GM19455 (cell line): ENCODE data around the gene UBE2L6.
A peak's percentile ranks its signal among the peaks of the same experiment; 100 is the strongest.
"Not testable (repeated sequence)": the region's sequence is repeated elsewhere in the genome, so short reads cannot be mapped to it uniquely, and the experiment has no call there.

Source experiments
- ATAC-seq: cut with Tn5 transposase; IDR thresholded peaks from one replicate; pipeline ENCODE4 v1.9.1; 2021; ENCODE audit not compliant: unreplicated experiment

Gene UBE2L6

DNA sequence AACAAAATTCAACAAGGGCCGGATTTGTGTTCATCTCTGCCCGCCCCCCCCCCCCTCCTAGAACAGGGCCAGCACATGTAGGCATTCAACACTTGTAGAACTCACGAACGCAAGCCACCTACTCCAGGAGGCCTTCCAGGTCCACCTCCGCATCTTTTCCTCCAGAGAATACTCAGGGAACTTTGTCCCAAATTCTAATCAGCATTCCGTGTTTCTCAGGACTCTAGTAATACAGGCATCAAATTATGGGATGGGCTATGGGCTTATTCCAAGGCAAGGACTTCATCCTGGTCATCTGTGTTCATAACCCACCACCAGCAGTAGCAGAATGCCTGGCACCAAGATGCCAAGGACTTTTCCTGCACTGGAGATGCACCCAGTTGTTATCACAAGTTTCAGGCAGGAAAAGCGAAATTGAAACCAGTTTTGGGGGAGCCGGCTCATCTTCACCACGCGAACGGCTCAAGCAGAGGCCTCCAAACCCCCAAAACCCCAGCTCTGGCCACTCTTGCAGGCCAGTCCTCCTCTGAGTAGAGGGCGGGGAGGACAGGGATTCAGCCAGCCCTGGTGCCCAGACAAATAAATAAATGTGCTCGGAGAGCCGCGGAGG lies 462 bp downstream of the UBE2L6 start:
- ATAC-seq: peak; percentile 3

DNA sequence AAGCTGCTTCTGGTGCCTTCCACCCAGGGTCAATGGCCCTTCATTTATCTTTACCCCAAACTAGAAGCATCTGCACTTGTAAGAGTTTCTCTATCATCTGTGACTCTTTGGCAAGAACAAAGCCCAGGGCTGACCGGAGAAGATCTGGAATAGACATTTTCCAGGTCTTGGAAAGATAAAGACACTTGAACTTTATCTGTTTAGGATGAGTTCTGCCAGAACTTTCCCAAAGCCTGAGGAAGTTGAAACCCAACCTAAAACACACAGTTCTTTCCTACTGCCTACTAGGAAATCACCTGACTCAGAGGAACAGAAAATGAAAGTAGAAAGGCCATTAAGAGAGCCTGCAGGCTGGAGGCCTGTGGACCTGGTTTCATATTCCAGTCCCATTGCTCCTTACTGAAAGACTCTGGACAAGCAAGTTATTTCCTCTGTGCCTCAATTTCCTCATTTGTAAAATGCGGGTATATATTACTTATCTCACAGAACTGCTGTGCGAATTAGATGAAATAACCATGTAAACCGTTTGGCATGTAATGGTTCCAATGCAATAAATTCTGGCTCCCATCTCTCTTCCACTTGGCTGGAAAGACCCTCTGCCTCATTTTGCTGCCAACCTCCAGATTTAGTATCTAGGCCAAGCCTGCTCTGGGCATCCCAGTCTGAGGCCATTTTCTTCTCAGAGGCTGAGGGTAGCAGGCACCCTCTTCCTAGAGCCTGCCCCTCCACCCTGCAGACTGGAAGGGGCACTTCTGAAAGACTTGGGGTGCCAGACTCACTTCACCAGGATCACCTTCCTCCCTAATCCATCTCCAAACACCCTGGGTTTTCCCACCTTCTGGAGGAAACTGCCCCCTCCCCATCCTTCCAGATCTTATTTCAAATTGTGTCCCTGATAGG lies 1.2 kb downstream of the UBE2L6 start:
- ATAC-seq: peak; percentile 67

DNA sequence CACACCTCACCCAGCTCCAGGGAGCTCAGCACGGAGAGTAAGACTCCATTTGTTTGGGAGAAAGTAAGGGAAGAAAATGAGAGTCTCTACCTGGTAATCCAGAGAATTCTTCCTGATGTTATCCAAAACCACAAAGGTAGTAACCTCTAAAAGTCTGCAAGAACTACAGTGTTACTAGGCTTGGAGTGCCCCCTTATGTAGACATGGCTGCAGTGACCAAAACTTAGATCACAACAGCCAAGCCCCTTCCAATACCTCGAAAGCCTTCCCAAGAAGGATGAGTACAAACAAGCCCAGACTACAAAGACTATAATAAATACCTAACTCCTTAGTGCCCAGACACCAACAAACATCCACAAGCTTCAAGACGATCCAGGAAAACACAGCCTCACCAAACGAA lies 4.9 kb downstream of the UBE2L6 start:
- ATAC-seq: no peak

DNA sequence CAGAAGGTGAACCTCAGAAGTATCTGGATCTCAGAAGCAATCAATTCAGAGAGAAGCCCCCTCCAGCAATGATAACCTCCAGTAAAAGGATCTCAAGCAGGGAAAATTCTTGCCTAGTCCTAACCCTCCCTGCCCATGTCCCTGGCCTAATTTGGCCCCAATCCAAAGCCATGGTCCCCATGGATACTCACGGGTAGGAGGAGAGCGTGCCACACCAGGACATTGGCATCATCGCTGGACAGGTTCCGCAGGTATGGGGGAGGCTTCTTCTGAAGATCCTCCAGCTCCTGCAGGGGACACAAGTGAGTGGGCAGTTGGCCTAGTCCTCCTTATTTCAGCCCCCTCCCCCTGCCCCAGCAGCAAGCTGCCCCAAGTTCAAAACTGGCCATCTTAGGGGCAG lies 7.3 kb downstream of the UBE2L6 start:
- ATAC-seq: no peak

DNA sequence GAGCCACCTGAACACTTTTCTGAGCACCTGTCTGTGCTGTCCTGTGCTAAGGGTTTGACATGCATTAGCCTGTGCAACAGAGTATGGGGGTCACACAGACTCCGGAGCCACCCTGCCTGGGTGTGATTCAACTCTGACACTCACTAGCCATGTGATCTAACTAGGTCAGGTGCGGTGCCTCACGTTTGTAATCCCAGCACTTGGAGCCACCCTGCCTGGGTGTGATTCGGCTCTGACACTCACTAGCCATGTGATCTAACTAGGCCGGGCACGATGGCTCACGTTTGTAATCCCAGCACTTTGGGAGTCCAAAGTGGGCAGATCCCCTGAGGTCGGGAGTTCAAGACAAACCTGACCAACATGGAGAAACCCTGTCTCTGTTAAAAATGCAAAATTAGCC lies 11.4 kb downstream of the UBE2L6 start:
- ATAC-seq: no peak

DNA sequence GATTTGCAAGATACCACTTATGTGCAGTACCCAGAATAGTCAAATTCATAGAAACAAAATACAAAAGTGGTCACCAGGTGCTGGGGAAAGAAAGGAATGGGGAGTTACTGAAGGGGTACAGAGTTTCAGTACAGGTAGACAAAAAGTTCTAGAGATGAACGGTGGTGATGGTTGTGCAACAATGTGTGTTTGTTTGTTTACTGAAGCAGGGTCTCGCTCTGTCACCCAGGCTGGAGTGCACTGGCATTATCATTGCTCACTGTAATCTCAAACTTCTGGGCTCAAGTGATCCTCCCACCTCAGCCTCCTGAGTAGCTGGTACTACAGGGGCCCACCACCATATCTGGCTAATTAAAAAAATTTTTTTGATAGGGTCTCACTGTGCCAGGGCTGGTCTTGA lies 12.1 kb downstream of the UBE2L6 start:
- no peak for ATAC-seq

DNA sequence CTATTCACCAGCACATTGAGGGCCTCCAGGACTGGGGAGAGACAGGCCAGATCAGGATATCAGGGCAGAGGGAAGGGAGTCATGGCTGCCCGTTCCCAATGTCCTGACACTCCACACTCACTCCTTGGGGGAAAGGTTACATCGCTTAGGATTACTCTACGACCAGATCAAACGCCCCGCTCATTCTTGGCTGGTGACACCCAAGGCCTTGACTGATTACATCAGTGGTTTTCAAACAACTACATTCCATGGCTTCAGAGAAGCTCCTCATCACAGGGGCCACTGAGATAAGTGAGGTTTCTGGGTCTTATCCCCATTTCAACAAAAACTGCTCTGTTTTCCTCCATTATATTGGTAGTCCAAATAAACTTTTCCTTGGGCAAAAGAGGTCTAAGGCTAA lies 15.0 kb downstream of the UBE2L6 start:
- ATAC-seq: no peak

DNA sequence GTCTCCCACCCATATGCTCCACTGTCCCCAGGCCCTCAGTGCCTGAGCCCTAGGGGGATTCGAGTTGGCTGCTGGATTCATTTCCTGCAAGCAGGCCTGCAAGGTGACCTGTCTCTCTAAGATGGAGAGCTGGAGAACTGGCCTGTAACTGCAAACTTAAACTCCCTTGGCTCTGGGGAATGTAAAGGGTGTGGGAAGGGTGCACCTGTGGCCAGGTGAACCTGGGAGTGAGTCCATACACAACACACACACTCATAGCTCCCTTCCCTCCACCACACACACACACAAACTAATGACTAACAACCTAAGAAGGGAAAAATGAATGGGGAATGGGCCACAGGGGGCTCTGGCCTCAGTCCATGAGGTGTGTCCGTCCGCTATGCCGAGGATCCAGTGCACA lies 15.5 kb downstream of the UBE2L6 start:
- no peak for ATAC-seq

DNA sequence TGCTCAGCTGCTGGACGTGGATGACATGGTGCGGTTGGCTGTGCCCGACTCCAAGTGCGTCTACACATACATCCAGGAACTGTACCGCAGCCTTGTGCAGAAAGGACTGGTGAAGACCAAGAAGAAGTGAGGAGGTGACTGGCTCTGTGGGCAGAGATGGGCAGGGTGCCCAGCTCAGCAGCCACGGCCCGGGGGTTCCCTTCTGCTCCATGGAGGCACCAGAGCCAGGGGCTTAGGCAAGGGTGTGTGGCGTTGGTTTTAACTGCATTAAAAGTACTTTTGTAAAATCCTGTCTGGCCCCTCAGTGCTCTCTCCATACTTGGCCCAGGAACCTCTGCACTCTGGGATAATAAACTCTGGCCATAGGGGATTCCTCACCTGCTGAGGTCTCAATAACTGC lies 17.5 kb downstream of the UBE2L6 start:
- ATAC-seq: no peak

DNA sequence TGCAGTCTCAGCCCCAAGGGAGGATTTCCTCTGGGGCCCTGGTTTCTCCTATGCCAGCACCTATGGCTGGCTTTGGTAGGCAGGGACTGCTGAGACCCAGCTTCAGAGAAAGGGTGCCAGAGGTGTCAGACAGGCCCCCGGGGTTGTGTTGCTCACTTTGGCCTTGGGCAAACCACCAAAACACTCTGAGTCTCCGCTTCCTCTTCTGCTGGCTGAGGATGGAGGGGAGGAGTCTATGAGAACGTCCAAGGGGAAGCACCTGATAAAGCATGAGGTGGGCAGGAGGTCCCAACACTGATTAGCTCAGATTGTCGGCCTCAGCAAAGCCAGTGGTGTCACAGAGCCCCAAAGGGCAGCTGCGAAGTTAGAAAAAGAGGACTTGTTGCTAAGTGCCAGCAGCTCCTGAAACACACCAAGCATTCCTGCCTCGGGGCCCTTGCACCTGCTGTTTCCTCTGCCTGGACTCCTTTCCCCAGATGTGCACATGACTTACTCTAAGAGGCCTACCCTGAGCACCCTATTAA lies 19.6 kb downstream of the UBE2L6 start:
- ATAC-seq: peak; percentile 73

DNA sequence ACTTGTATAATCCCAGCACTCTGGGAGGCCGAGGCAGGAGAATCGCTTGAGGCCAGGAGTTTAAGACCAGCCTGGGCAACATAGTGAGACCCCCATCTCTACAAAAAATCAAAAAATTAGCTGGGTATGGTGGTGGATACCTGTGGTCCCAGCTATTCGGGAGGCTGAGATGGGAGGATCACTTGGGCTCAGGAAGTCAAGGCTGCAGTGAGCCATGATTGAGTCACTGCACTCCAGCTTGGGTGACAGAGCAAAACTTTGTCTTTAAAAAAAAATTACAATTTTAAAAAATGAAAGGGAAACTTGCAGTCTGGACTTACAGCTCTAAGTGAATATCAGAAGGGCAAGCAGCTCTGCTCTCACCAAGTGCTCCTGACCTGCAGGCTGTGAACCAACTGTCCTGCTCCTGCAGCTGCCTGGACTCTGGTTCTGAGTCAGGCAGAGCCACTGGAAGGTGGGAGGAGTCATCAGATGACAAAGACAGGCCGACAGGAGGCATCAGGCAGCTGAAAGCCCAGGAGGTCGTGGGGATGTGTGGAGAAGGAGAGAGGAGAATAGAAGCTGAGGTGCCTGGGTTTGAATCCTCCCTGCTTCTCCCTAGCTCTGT lies 20.5 kb downstream of the UBE2L6 start:
- ATAC-seq: peak; percentile 61

DNA sequence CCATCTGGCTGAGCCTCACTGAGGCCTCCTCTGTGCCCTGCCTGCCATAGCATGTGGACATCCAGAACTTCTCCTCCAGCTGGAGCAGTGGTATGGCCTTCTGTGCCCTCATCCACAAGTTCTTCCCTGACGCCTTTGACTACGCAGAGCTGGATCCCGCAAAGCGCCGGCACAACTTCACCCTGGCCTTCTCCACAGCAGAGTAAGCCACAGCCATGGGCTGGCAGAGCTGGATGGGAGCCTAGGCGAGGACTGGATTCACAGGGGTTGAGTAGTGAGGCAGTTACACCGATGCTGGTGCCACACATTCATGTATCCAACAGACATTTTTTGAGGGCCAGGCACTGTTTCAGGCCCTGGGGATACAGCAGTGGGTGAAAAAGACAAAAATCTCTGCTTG lies 21.0 kb downstream of the UBE2L6 start:
- ATAC-seq: no peak

DNA sequence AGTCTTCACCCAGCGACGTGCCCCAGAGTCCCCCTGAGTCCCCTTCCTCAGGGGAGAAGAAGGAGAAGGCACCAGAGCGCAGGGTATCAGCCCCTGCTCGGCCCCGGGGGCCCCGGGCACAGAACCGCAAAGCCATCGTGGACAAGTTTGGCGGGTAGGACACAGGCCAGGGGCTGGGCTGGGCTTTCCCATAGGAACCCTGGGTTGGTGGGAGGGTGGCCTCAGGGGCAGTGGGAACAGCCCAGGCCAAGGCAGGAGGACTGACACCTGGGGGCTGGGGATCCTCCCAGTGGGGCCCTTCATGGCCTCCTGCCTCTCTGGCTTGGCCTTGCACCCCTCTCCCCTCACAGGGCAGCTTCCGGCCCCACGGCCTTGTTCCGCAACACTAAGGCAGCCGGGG lies 21.6 kb downstream of the UBE2L6 start:
- ATAC-seq: no peak

DNA sequence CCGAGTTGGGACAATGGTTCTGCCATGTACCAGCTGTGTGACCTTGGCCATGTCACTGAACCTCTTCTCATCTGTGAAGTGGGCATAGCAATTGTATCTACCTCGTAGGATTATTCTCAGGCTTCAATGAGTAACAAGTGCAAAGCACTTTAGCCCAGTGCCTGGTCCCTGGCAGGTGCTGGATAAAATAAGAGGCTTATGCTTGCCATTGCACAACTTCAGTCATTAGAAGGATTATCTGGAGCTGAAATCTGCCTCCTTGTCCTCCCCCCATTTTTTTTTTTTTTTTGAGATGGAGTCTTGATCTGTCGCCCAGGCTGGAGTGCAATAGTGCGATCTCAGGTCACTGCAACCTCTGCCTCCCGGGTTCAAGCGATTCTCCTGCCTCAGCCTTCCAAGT lies 22.9 kb downstream of the UBE2L6 start:
- ATAC-seq: no peak

DNA sequence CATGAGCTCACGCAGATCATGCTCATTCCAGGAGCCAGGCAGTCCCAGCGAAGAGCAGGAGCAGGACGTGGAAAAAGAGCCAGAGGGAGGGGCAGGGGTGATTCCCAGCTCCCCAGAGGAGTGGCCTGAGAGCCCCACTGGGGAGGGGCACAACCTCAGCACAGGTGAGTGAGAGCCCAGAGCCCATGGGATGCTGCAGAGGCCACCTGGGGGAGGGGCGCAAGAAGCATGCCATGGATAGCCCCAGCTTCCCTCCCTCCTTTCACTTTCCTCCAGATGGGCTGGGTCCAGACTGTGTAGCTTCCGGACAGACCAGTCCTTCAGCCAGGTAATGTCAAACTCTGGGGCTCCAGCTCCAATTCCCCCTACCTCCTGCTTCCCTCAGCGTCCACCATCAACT lies 23.9 kb downstream of the UBE2L6 start:
- ATAC-seq: no peak

DNA sequence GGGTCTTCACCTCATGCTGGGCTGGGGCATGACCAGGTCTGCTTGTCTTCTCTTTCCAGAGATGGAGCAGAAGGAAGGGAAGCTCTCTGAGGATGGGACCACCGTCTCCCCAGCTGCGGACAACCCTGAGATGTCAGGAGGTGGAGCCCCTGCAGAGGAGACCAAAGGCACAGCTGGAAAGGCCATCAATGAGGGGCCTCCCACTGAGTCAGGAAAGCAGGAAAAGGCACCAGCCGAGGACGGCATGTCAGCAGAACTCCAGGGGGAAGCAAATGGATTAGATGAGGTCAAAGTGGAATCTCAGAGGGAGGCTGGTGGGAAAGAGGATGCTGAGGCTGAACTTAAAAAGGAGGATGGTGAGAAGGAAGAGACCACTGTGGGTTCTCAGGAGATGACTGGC lies 24.9 kb downstream of the UBE2L6 start:
- ATAC-seq: no peak

DNA sequence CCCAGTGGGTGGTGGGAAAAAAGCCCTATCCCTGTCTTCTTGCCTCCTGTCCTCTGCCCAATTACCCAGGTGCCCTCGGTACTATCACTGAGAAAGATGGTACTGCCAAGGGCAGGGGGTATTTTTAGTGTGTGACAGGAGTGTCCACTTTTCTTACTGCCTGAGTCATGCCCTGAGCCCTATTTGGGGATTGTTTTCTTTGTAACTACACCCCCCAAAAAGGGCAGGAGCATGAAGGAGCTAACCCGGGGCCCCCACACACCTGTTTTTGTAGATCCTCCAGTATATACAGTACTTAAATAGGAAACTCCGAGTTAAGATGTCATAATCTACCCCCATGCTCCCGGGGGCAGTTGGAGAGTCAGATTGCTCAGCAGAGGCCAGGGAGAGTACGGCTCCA lies 26.3 kb downstream of the UBE2L6 start:
- ATAC-seq: no peak

DNA sequence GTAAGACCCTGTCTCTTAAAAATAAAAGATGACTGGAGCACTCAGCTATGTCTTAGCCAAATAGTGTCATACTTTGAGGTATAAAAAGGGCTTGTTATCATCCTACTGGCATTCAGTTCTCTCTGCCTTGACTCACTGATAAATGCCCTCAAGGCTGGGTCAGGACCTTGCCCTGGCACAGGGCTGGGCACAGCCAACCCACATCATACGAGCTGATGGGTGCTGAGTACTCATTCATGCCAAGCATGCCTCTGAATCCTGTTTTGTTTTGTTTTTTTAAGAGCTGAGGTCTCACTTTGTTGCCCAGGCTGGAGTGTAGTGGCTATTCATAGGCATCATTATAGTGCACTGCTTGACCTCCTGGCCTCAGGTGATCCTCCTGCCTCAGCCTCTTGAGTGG lies 28.1 kb downstream of the UBE2L6 start:
- ATAC-seq: no peak

DNA sequence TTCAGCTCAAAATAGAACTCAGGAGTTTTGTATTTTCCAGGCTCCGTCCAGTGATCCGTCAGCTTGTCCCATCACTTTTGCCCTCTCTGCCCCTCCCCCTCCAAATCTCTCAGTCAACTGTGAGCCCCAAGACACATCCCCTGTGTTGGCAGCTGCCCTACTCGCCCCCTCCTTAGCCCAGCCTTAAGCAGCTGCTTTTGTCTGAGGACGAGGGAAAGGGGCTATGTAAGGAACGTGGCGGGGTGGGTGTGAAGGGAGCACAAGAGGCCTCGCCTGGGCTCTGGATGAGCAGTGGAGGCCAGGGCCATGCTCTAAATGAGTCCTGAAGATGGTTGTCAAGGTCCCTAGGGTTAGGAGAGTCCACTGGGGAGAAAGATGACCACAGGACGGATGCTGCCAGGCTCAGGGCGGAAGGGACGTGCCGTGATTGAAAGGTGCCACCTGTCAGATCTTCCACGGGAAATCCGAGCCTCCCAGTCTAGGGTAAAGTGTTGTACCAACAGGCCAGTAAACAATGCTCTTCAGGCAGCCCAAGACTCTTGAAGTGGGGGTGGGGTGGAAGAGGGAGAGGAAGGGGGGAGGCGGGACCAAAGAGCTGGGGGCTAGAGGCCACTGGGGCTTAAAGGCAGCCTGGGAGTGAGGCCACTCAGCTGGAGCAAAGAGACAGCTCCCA lies 30.4 kb downstream of the UBE2L6 start, which contains the start of gene SMTNL1:
SMTNL1 (plus strand) TSS at position 649 of the 673 bp plus-strand sequence. CDS start 5,048 bp downstream, outside the sequence.
- no peak for ATAC-seq

DNA sequence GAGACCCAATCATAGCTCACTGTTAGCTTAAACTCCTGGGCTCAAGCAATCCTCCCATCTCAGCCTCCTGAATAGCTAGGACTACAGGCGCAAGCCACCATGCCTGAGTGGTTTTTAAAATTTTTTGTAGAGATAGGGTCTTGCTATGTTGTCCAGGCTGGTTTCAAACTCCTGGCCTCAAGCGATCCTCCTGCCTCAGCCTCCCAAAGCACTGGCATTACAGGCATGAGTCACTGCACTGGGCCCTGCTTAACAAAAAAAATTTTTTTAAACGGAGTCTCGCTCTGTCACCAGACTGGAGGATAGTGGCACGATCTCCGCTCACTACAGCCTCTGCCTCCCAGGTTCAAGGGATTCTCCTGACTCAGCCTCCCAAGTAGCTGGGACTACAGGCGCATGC lies 33.0 kb downstream of the UBE2L6 start:
- not testable (repeated sequence) for ATAC-seq
